Psoas muscle (tissue), 8 donors: ENCODE measurements around the gene SRXN1. TPM values are rescaled to one million over a fixed set of nuclear protein-coding genes. Genes with fewer than 3 reads are reported as not detected.

Experiments used
- ATAC-seq, 4 donors: fragments of 200-7000 bp; cut with Tn5 transposase; one replicate each; pipeline ENCODE4 v1.9.1; 2020; ENCODE audit warnings: moderate library complexity in 3 of 4, mild to moderate bottlenecking in 2 of 4
- DNase-seq, 2 donors: peaks; one replicate each; pipeline ENCODE4 v3.0.0-alpha.2; 2020
- H3K27ac ChIP-seq: fragments of 200-600 bp; one replicate; pipeline ENCODE4 v1.8.0; 2022
- H3K27me3 ChIP-seq, 3 donors: fragments of 200-600 bp in 1 of 3; one replicate each; pipeline versions ENCODE4 v1.6.1 to v1.8.0; 2013 to 2022; ENCODE audit warnings: low read length in 2 of 3, mild to moderate bottlenecking in 2 of 3, moderate library complexity in 1 of 3; ENCODE audit not compliant: insufficient read depth in 3 of 3
- H3K36me3 ChIP-seq, 2 donors: fragments of 200-600 bp in 1 of 2; one replicate each; pipeline versions ENCODE4 v1.6.1 to v1.8.0; 2013 to 2022; ENCODE audit warnings: low read depth in 1 of 2, mild to moderate bottlenecking in 1 of 2, moderate library complexity in 1 of 2; ENCODE audit not compliant: insufficient read depth in 1 of 2
- H3K4me1 ChIP-seq: fragments of 200-600 bp; one replicate; pipeline ENCODE4 v1.8.0; 2022
- H3K4me3 ChIP-seq: fragments of 200-600 bp; one replicate; pipeline ENCODE4 v1.8.0; 2022; ENCODE audit warnings: mild to moderate bottlenecking
- H3K9me3 ChIP-seq: fragments of 200-600 bp; one replicate; pipeline ENCODE4 v1.8.0; 2022
- WGBS, 3 donors: extraction: QIAGEN DNeasy Blood & Tissue Kit; methylation state at CpG; one replicate each; pipeline versions ENCODE4 v1.1.6 to v1.1.7; 2013; 5-methylcytosine and 5-hydroxymethylcytosine counted together
- intact Hi-C, 2 donors: fragments of 100-400 bp; cut with DNase I; formaldehyde crosslinking; loops; one replicate each; pipeline versions ENCODE4 v1.11.0 to v1.14.2; 2022
- polyA plus RNA-seq, 3 donors: library from polyadenylated mRNA; stranded (reverse); fragments of 200-250 nt; gene quantifications; one replicate each; pipeline ENCODE4 v1.2.3, GENCODE V29; 2013
- total RNA-seq, 4 donors: library from RNA; stranded (reverse); fragmentation: NEBNext Ultra II Directional in 2 of 4; extraction: Animal tissue kit (Norgen Biotek cat#: 25700) in 2 of 4; gene quantifications; one replicate each; pipeline versions ENCODE4 v1.2.1 to v1.2.4, GENCODE V29; 2021 to 2023
- TF ChIP-seq, protein P1 (sequence below): fragments of 200-600 bp; IDR thresholded peaks from one replicate; pipeline ENCODE4 v1.8.0; 2022; ENCODE audit warnings: antibody characterized with exemption
- donor health status: healthy with polysubstance abuse.
- donor health status: DM: no; HTN: no; CAD: no; lungs with moderate emphysema.
- donor health status: Bipolar disorder and iron deficiency.
- donor health status: healthy.
- donor health status: DM: yes; HTN: yes; CAD: no.
- donor health status: DM: no; HTN: no; CAD: no.
- donor health status: DM: no; HTN: no; CAD: no.
- donor health status: DM: yes; HTN: yes; CAD: no.

SRXN1 gene
- total and polyA plus RNA-seq, 7 donors = 30.7 to 172 (median 69.6) TPM

- DNase-seq = no peak
- no peaks in the 10 kb centered on the region for H3K36me3 ChIP-seq
- H3K27me3 ChIP-seq = peaks cover 0 to 11% (median 4%) of the 10 kb centered on the region in 3 donors
- intact Hi-C loops = no loop called here
- H3K4me3 ChIP-seq = no peak overlapping the region
- ATAC-seq = no peak
- 74 to 89% (median 80%) methylated on average over 4 of the region's 4 CpGs for WGBS, 3 donors
- no peaks in the 10 kb centered on the region for H3K9me3 ChIP-seq
- H3K27ac ChIP-seq = no peak overlapping the region
- no peaks in the 10 kb centered on the region for H3K4me1 ChIP-seq
- TF ChIP-seq, protein P1, sequence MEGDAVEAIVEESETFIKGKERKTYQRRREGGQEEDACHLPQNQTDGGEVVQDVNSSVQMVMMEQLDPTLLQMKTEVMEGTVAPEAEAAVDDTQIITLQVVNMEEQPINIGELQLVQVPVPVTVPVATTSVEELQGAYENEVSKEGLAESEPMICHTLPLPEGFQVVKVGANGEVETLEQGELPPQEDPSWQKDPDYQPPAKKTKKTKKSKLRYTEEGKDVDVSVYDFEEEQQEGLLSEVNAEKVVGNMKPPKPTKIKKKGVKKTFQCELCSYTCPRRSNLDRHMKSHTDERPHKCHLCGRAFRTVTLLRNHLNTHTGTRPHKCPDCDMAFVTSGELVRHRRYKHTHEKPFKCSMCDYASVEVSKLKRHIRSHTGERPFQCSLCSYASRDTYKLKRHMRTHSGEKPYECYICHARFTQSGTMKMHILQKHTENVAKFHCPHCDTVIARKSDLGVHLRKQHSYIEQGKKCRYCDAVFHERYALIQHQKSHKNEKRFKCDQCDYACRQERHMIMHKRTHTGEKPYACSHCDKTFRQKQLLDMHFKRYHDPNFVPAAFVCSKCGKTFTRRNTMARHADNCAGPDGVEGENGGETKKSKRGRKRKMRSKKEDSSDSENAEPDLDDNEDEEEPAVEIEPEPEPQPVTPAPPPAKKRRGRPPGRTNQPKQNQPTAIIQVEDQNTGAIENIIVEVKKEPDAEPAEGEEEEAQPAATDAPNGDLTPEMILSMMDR = no peak
Measured at GRCh38 chr20:625360-625932, 27.6 kb downstream of the SRXN1 start.

DNA sequence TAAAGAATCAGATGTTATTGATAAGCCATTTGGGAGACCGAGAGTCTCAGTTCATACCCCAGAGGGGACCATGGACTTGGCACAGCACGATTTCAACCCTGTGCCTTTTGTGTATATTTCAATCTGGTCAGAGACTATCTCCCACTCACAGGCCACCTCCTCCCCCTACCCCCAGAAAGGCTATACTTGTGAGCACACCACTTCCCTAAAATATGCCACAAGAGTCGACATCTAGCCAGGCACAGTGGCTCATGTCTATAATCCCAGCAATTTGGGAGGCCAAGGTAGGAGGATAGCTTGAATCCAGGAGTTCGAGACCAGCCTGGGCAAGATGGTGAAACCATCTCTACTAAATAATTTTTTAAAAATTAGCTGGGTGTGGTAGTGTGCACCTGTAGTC is 29.3 kb downstream of the SRXN1 start:
- WGBS, 3 donors = 65 to 80% (median 73%) methylated on average over 4 of the region's 4 CpGs
- Histone ChIP-seq H3K27me3 (peaks cover 0 to 18% (median 7%) of the 10 kb centered on the region in 3 donors), H3K9me3 (no peaks in the 10 kb centered on the region), H3K27ac (no peak overlapping the region), H3K36me3 (no peaks in the 10 kb centered on the region), H3K4me3 (no peak overlapping the region), H3K4me1 (no peaks in the 10 kb centered on the region)
- TF ChIP-seq, protein P1 = no peak
- intact Hi-C loops = no loop called here
- DNase-seq (no peak), ATAC-seq (no peak)

- intact Hi-C loops = no loop called here
- Histone ChIP-seq H3K4me1 (no peaks in the 10 kb centered on the region), H3K4me3 (no peak overlapping the region), H3K27ac (no peak overlapping the region), H3K9me3 (peaks cover 7% of the 10 kb centered on the region), H3K36me3 (no peaks in the 10 kb centered on the region), H3K27me3 (peaks cover 0 to 24% (median 7%) of the 10 kb centered on the region in 3 donors)
- DNase-seq (no peak), ATAC-seq (no peak)
- TF ChIP-seq, protein P1 = no peak
- WGBS, 3 donors = 21 to 28% (median 27%) methylated on average over 4 of the region's 4 CpGs
Measured at GRCh38 chr20:623021-623420, 30.0 kb downstream of the SRXN1 start.

DNA sequence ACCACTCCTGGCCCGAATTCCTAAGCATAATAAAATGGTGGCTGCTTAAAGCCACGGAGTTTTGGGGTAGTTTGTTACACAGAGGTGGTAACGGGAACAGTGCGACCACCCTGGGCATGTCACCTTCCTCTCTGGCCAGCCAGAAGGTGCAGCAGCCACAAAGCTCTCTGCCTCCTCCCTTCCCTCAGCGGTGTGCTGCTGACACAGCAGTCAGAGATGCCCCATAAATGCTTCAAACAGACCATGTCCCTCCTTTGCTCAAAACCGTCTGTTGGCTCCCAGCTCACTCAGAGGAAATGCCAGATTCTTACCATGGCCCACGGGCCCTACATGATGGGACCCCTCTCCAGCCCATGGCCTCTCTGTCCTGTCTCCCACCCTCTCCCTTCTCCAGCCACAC is 30.8 kb downstream of the SRXN1 start:
- no peaks in the 10 kb centered on the region for H3K36me3 ChIP-seq
- TF ChIP-seq, protein P1 = no peak
- no peak overlapping the region for H3K4me3 ChIP-seq
- intact Hi-C loops = no loop called here
- H3K27me3 ChIP-seq = peaks cover 0 to 24% (median 7%) of the 10 kb centered on the region in 3 donors
- no peak for ATAC-seq
- H3K27ac ChIP-seq = no peak overlapping the region
- H3K4me1 ChIP-seq = no peaks in the 10 kb centered on the region
- H3K9me3 ChIP-seq = peaks cover 7% of the 10 kb centered on the region
- WGBS, 3 donors = 66 to 74% (median 67%) methylated on average over 7 of the region's 7 CpGs
- no peak for DNase-seq
